ENCODE results near the gene MANF. TPM values are rescaled to one million over a fixed set of nuclear protein-coding genes. Genes with fewer than 3 reads are reported as not detected.
A peak's percentile ranks its signal among the peaks of the same experiment; 100 is the strongest.

MANF gene
- total and polyA plus RNA-seq, 2 of the 13 experiments (the other 11 are each of a cell fraction or from before 2014, with no cell fraction given) = 55.4 to 269 TPM

GRCh38 chr3:51391075-51391565 is 6.0 kb downstream of the MANF start, which contains the start of gene RBM15B (continued):
- TF ChIP-seq RARG (CRISPR knock-in tag; IDR thresholded peaks at IDR 0.05; ENCODE audit: low read depth) (no peak), HNRNPLL (IDR thresholded peaks at IDR 0.05; ENCODE audit: low read depth, low read length, poor library complexity, severe bottlenecking) (peak; percentile 56), ZNF891 (CRISPR knock-in tag; IDR thresholded peaks at IDR 0.05) (no peak), DMAP1 (CRISPR knock-in tag; IDR thresholded peaks at IDR 0.05) (no peak; the same call in none of the 2 replicates), ZNF713 (CRISPR knock-in tag; IDR thresholded peaks at IDR 0.05) (0 out of 2 replicates have a peak, but pooled peaks have one; percentile 66), ZSCAN30 (CRISPR knock-in tag; IDR thresholded peaks at IDR 0.05) (no peak), ZNF619 (CRISPR knock-in tag; IDR thresholded peaks at IDR 0.05) (0 out of 2 replicates have a peak, but pooled peaks have one; percentile 4), ZNF343 (CRISPR knock-in tag; IDR thresholded peaks at IDR 0.05) (peak; percentile 74; the same call in 1 of the 2 replicates), MIER3 (CRISPR knock-in tag; IDR thresholded peaks at IDR 0.05; ENCODE audit: borderline replicate concordance) (peak; percentile 52; the same call in 1 of the 2 replicates), KDM3A (CRISPR knock-in tag; IDR thresholded peaks at IDR 0.05; ENCODE audit: low read depth) (no peak), BRCA1 (CRISPR knock-in tag; IDR thresholded peaks at IDR 0.05) (no peak), IRX3 (CRISPR knock-in tag; IDR thresholded peaks at IDR 0.05; ENCODE audit: borderline replicate concordance, low read depth) (0 out of 2 replicates have a peak, but pooled peaks have one; percentile 33), ZNF333 (CRISPR knock-in tag; IDR thresholded peaks at IDR 0.05; ENCODE audit: borderline replicate concordance) (no peak), PPARG (CRISPR knock-in tag; conservative IDR thresholded peaks at IDR 0.05) (peak; percentile 40; the same call in 1 of the 2 replicates), ATF5 (CRISPR knock-in tag; IDR thresholded peaks at IDR 0.05; ENCODE audit: low read depth) (no peak), ZNF30 (CRISPR knock-in tag; IDR thresholded peaks at IDR 0.05) (no peak), RCOR2 (CRISPR knock-in tag; IDR thresholded peaks at IDR 0.05) (0 out of 2 replicates have a peak, but pooled peaks have one; percentile 35), MTERF4 (CRISPR knock-in tag; IDR thresholded peaks at IDR 0.05) (0 out of 2 replicates have a peak, but pooled peaks have one; percentile 80), SRSF1 (optimal IDR thresholded peaks at IDR 0.05; ENCODE audit: low read depth, low read length) (peak; percentile 12), EP300 (IDR thresholded peaks at IDR 0.05; ENCODE audit: low read depth in 2 of 2, low read length in 2 of 2) (peak in 1 of 2 experiments; percentile 50; a peak in 2 of 4 replicates), EP300 (CRISPR knock-in tag; IDR thresholded peaks at IDR 0.05; ENCODE audit: borderline replicate concordance) (no peak), GRHL1 (CRISPR knock-in tag; conservative IDR thresholded peaks at IDR 0.05) (no peak), FOXO1 (CRISPR knock-in tag; IDR thresholded peaks at IDR 0.05) (peak; percentile 29; the same call in 1 of the 2 replicates), XRCC5 (optimal IDR thresholded peaks at IDR 0.05; ENCODE audit: low read length) (peak; percentile 95), MAFK (conservative IDR thresholded peaks at IDR 0.05 in 1 of 2, IDR thresholded peaks at IDR 0.05 in 1 of 2; ENCODE audit: low read length in 2 of 2) (no peak), ZNF563 (CRISPR knock-in tag; IDR thresholded peaks at IDR 0.05) (peak; percentile 78; the same call in 1 of the 2 replicates), RXRA (CRISPR knock-in tag; IDR thresholded peaks at IDR 0.05) (0 out of 2 replicates have a peak, but pooled peaks have one; percentile 63), ZNF124 (CRISPR knock-in tag; IDR thresholded peaks at IDR 0.05) (0 out of 2 replicates have a peak, but pooled peaks have one; percentile 30)

Measured in HepG2 (cell line).